ENCODE results near the gene CMTM8. TPM values are rescaled to one million over a fixed set of nuclear protein-coding genes. Genes with fewer than 3 reads are reported as not detected.
"Not testable (repeated sequence)": the region's sequence is repeated elsewhere in the genome, so short reads cannot be mapped to it uniquely, and the experiment has no call there.

Gene CMTM8
- total and polyA plus RNA-seq, 10 of the 15 experiments (the other 5 are each of a cell fraction or from before 2014, with no cell fraction given): 0.11 to 0.23 TPM; not detected in 8

GRCh38 chr3:32189693-32190092, 48.8 kb upstream of the CMTM8 start:
- H3K9ac ChIP-seq (ENCODE audit: control insufficient read depth, insufficient read depth, low read length): no peak overlapping the region
- 0% methylated on average over 3 of the region's 3 CpGs for WGBS (ENCODE audit: insufficient coverage, insufficient replicate concordance, low lambda C conversion rate, missing lambda C conversion rate)
- ATAC-seq (no peak), FAIRE-seq (no peak), DNase-seq (ENCODE audit: low read depth, low spot score) (no peak)
- BruUV-seq (replicated peaks): no TSS peak
- H3K4me1 ChIP-seq (ENCODE audit: control insufficient read depth, insufficient read depth, low read length): no peaks in the 10 kb centered on the region
- TF ChIP-seq E2F4 (IDR thresholded peaks at IDR 0.05; ENCODE audit: low read depth, low read length): no peak
- no peak for TF ChIP-seq PAX8 (IDR thresholded peaks at IDR 0.05)
- TF ChIP-seq IRF3 (IDR thresholded peaks at IDR 0.05): no peak
- no peak for TF ChIP-seq BMI1 (IDR thresholded peaks at IDR 0.05; ENCODE audit: borderline replicate concordance)
- no peak for TF ChIP-seq ATF7 (IDR thresholded peaks at IDR 0.05; ENCODE audit: low read depth)
- TF ChIP-seq USF2 (IDR thresholded peaks at IDR 0.05; ENCODE audit: borderline replicate concordance, low read depth, low read length): no peak
- no peak for TF ChIP-seq EED (IDR thresholded peaks at IDR 0.05; ENCODE audit: low read depth)
- TF ChIP-seq CBX3 (IDR thresholded peaks at IDR 0.05; ENCODE audit: borderline replicate concordance, low read depth): no peak
- no peak for TF ChIP-seq CTCF (IDR thresholded peaks at IDR 0.05 in 2 of 3, conservative IDR thresholded peaks at IDR 0.05 in 1 of 3; ENCODE audit: control insufficient read depth in 2 of 3, extremely low read depth in 1 of 3, insufficient read depth in 1 of 3, low read depth in 3 of 3, low read length in 3 of 3)
- no peak for TF ChIP-seq IKZF1 (conservative IDR thresholded peaks at IDR 0.05)
- TF ChIP-seq RUNX3 (IDR thresholded peaks at IDR 0.05; ENCODE audit: low read length): no peak
- TF ChIP-seq ELK1 (IDR thresholded peaks at IDR 0.05; ENCODE audit: low read depth, low read length): no peak
- POLR2A ChIA-PET: no interaction called here
- CTCF ChIA-PET: no interaction called here
- RAD21 ChIA-PET (ENCODE audit: unreplicated experiment): no interaction called here
- intact Hi-C loops (cut with micrococcal nuclease; ENCODE audit: unreplicated experiment): no loop called here
- no peaks in the 10 kb centered on the region for H3K36me3 ChIP-seq (ENCODE audit: control insufficient read depth in 2 of 2, insufficient read depth in 2 of 2, low read length in 1 of 2)
- no peaks in the 10 kb centered on the region for H4K20me1 ChIP-seq (ENCODE audit: control insufficient read depth, insufficient read depth)
- no peaks in the 10 kb centered on the region; a peak in 1 of 4 replicates for H3K27me3 ChIP-seq (replicated peaks in 1 of 2; ENCODE audit: control insufficient read depth in 2 of 2, insufficient read depth in 2 of 2, low read length in 1 of 2)
- H3K79me2 ChIP-seq (ENCODE audit: control insufficient read depth, insufficient read depth, low read length): no peaks in the 10 kb centered on the region
- no peak overlapping the region for H3K4me3 ChIP-seq
- in situ Hi-C loops (cut with MboI): no loop called here
- no peak overlapping the region for H3K27ac ChIP-seq (ENCODE audit: control insufficient read depth, insufficient read depth)
- no peak overlapping the region for H2AFZ ChIP-seq (ENCODE audit: control insufficient read depth, low read depth, low read length)
- SMC1A ChIA-PET (ENCODE audit: uncharacterized antibody, unreplicated experiment): no interaction called here
- no peaks in the 10 kb centered on the region for H3K9me3 ChIP-seq (replicated peaks; ENCODE audit: control insufficient read depth, insufficient read depth, low read length)
- H3K4me2 ChIP-seq (ENCODE audit: control insufficient read depth, insufficient read depth): no peak overlapping the region

- RAD21 ChIA-PET (ENCODE audit: unreplicated experiment); H3K79me2 ChIP-seq (ENCODE audit: control insufficient read depth, insufficient read depth, low read length); H3K27me3 ChIP-seq (replicated peaks in 1 of 2; ENCODE audit: control insufficient read depth in 2 of 2, insufficient read depth in 2 of 2, low read length in 1 of 2); H3K4me3 ChIP-seq; H3K27ac ChIP-seq (ENCODE audit: control insufficient read depth, insufficient read depth); H3K4me2 ChIP-seq (ENCODE audit: control insufficient read depth, insufficient read depth); H3K4me1 ChIP-seq (ENCODE audit: control insufficient read depth, insufficient read depth, low read length); H2AFZ ChIP-seq (ENCODE audit: control insufficient read depth, low read depth, low read length); intact Hi-C loops (cut with micrococcal nuclease; ENCODE audit: unreplicated experiment); in situ Hi-C loops (cut with MboI); H3K36me3 ChIP-seq (ENCODE audit: control insufficient read depth in 2 of 2, insufficient read depth in 2 of 2, low read length in 1 of 2); DNase-seq (ENCODE audit: low read depth, low spot score); BruUV-seq (replicated peaks); H4K20me1 ChIP-seq (ENCODE audit: control insufficient read depth, insufficient read depth); POLR2A ChIA-PET; FAIRE-seq; SMC1A ChIA-PET (ENCODE audit: uncharacterized antibody, unreplicated experiment); H3K9me3 ChIP-seq (replicated peaks; ENCODE audit: control insufficient read depth, insufficient read depth, low read length); H3K9ac ChIP-seq (ENCODE audit: control insufficient read depth, insufficient read depth, low read length); ATAC-seq; CTCF ChIA-PET: not testable (repeated sequence)
- 8% methylated on average over 6 of the region's 6 CpGs for WGBS (ENCODE audit: insufficient coverage, insufficient replicate concordance, low lambda C conversion rate, missing lambda C conversion rate)
Measured at GRCh38 chr3:32190556-32190955, 47.9 kb upstream of the CMTM8 start.
